GM06990 (cell line): ENCODE results near the gene EIF4G3.

Source experiments
- DNase-seq: peaks from one replicate; pipeline ENCODE4 v3.0.0-alpha.2; 2011; ENCODE audit not compliant: insufficient read length; ENCODE audit errors: extremely low read depth
- H3K27me3 ChIP-seq: replicated peaks from 2 replicates; pipeline ENCODE4 v1.6.0; 2011; ENCODE audit warnings: low read length; ENCODE audit not compliant: control insufficient read depth, insufficient read depth
- H3K36me3 ChIP-seq: 2 replicates; pipeline ENCODE4 v1.5.1; 2011; ENCODE audit warnings: low read length; ENCODE audit not compliant: control insufficient read depth, insufficient read depth
- H3K4me3 ChIP-seq: replicated peaks from 2 replicates; pipeline ENCODE4 v1.5.1; 2011; ENCODE audit warnings: low read depth, mild to moderate bottlenecking, control low read depth, low read length
- CTCF ChIP-seq: IDR thresholded peaks from 2 replicates; pipeline ENCODE4 v1.5.1; 2011; ENCODE audit warnings: low read length, control low read depth, mild to moderate bottlenecking, inconsistent platforms; ENCODE audit not compliant: insufficient read depth, poor library complexity, severe bottlenecking

EIF4G3 gene

GRCh38 chr1:21117597-21118001, 59.1 kb downstream of the EIF4G3 start:
- no peak for TF ChIP-seq CTCF
- Histone ChIP-seq H3K27me3 (no peaks in the 10 kb centered on the region), H3K4me3 (no peak overlapping the region), H3K36me3 (no peaks in the 10 kb centered on the region; the same call in none of the 2 replicates)
- no peak for DNase-seq

DNA sequence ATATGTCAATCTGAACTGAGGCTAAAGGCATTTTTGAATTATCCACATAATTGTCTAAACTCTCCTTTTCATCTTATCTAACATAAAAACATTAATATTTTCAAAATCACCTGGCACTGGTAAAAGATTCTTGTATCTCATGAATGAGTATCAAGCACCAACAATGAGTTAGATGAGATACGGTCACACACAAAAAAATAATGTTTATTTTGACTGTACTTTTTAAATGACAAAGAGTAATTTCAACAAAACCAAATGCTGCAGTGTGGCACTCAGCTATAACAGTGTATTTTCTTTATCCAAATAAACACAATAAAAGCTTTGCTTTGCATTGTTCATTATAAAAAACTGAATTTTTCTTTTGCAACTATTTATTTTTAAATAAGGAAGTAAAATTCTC, 59.5 kb downstream of the EIF4G3 start:
- no peaks in the 10 kb centered on the region; the same call in none of the 2 replicates for H3K36me3 ChIP-seq
- H3K27me3 ChIP-seq, result no peaks in the 10 kb centered on the region
- no peak overlapping the region for H3K4me3 ChIP-seq
- DNase-seq, result no peak
- no peak for TF ChIP-seq CTCF

GRCh38 chr1:21115098-21115760, 61.5 kb downstream of the EIF4G3 start:
- TF ChIP-seq CTCF, result no peak
- Histone ChIP-seq H3K27me3 (no peaks in the 10 kb centered on the region), H3K4me3 (no peak overlapping the region), H3K36me3 (no peaks in the 10 kb centered on the region; the same call in 1 of the 2 replicates)
- no peak for DNase-seq

- H3K4me3 ChIP-seq, result no peak overlapping the region
- no peak for TF ChIP-seq CTCF
- H3K27me3 ChIP-seq, result no peaks in the 10 kb centered on the region
- DNase-seq, result no peak
- no peaks in the 10 kb centered on the region; the same call in 1 of the 2 replicates for H3K36me3 ChIP-seq
Observed at GRCh38 chr1:21114431-21114830, 62.3 kb downstream of the EIF4G3 start.

- Histone ChIP-seq H3K4me3 (no peak overlapping the region), H3K36me3 (no peaks in the 10 kb centered on the region; the same call in none of the 2 replicates), H3K27me3 (no peaks in the 10 kb centered on the region)
- DNase-seq, result no peak
- no peak for TF ChIP-seq CTCF
Observed at GRCh38 chr1:21110163-21110562, 66.5 kb downstream of the EIF4G3 start.
